Activated CD4-positive, alpha-beta T cell treated with anti-CD3 and anti-CD28 coated beads for 48 hours (primary cell): ENCODE results near the gene TGFB1.
"Not testable (repeated sequence)": the region's sequence is repeated elsewhere in the genome, so short reads cannot be mapped to it uniquely, and the experiment has no call there.

Experiments
- DNase-seq: peaks from one replicate; pipeline ENCODE4 v3.0.0-alpha.2; 2020

TGFB1 gene

GRCh38 chr19:41298348-41298964 lies 55.3 kb downstream of the TGFB1 start:
- DNase-seq = no peak

- DNase-seq = no peak
These were observed 55.9 kb downstream of the TGFB1 start for GRCh38 chr19:41297628-41298347.

GRCh38 chr19:41296433-41296871 lies 57.3 kb downstream of the TGFB1 start:
- no peak for DNase-seq

GRCh38 chr19:41295499-41295898 lies 58.2 kb downstream of the TGFB1 start:
- no peak for DNase-seq

- no peak for DNase-seq
These were observed 59.3 kb downstream of the TGFB1 start for GRCh38 chr19:41294393-41294792.

DNA sequence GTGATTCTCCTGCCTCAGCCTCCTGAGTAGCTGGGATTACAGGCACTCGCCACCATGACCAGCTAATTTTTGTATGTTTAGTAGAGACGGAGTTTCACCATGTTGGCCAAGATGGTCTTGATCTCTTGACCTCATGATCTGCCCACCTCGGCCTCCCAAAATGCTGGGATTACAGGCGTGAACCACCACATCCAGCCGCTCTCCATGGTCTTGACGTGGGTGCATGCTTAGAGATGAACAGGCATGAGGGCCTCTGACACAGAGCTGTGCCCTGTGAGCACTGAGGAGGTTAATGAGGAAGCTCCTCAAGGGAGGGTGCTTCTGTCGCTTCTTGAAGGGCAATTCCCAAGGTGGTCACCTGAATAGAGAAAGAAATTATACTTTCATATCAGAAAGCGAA lies 63.9 kb downstream of the TGFB1 start:
- not testable (repeated sequence) for DNase-seq

GRCh38 chr19:41288673-41289530 lies 64.8 kb downstream of the TGFB1 start:
- no peak for DNase-seq
